K562 (cell line): ENCODE data around the gene SERPINA3.

Experiments used
- ARNT ChIP-seq, 2 experiments: fragments of 450-650 bp; IDR thresholded peaks; 2 replicates each; pipeline ENCODE4 v1.6.1; 2016; ENCODE audit warnings: mild to moderate bottlenecking in 1 of 2
- CTCF ChIP-seq, 3 experiments: IDR thresholded peaks in 2 of 3; conservative IDR thresholded peaks in 1 of 3; 2 replicates each; pipeline ENCODE4 v1.5.1; 2011 to 2012; ENCODE audit warnings: low read length in 3 of 3, mild to moderate bottlenecking in 3 of 3, control low read depth in 2 of 3, improper control_type of control experiment in 1 of 3, inconsistent platforms in 1 of 3, low read depth in 1 of 3, mixed read lengths in 1 of 3, moderate library complexity in 1 of 3; ENCODE audit not compliant: insufficient read depth in 2 of 3
- EP300 ChIP-seq: IDR thresholded peaks from 2 replicates; pipeline ENCODE4 v1.6.1; 2012; ENCODE audit warnings: low read length, improper control_type of control experiment
- EZH2 ChIP-seq: IDR thresholded peaks from 2 replicates; pipeline ENCODE4 v1.6.1; 2012; ENCODE audit warnings: low read depth, mild to moderate bottlenecking, inconsistent platforms, low read length, borderline replicate concordance
- MLLT1 ChIP-seq, 2 experiments: fragments of 450-650 bp; IDR thresholded peaks; 2 replicates each; pipeline ENCODE4 v1.6.1; 2016
- MTA3 ChIP-seq: fragments of 450-650 bp; formaldehyde crosslinking; IDR thresholded peaks from 2 replicates; pipeline ENCODE4 v1.6.1; 2017; ENCODE audit warnings: mild to moderate bottlenecking, borderline replicate concordance
- NR2C2 ChIP-seq, 2 experiments: fragments of 200-800 bp in 1 of 2; sonication (Bioruptor generic) in 1 of 2; sonication (generic) in 1 of 2; formaldehyde crosslinking in 1 of 2; IDR thresholded peaks; 2 replicates each; pipeline versions ENCODE4 v1.6.1 to v1.8.0; 2016 to 2022; ENCODE audit warnings: mild to moderate bottlenecking in 1 of 2, missing compliant biosample characterization in 1 of 2, missing genetic modification characterization in 1 of 2, missing genetic modification reagents in 1 of 2
- POLR2A ChIP-seq: fragments of 450-650 bp; conservative IDR thresholded peaks from 2 replicates; pipeline ENCODE4 v1.6.1; 2016
- SIN3A ChIP-seq, 2 experiments: fragments of 150-350 bp in 1 of 2; IDR thresholded peaks; 2 replicates each; pipeline ENCODE4 v1.6.1; 2011 to 2016; ENCODE audit warnings: borderline replicate concordance in 2 of 2, low read depth in 2 of 2, low read length in 2 of 2, mild to moderate bottlenecking in 2 of 2, moderate library complexity in 2 of 2; ENCODE audit not compliant: control insufficient read depth in 1 of 2
- TAF7 ChIP-seq: fragments of 450-650 bp; IDR thresholded peaks from 2 replicates; pipeline ENCODE4 v1.6.1; 2016; ENCODE audit warnings: missing genetic modification characterization, missing compliant biosample characterization

GRCh38 chr14:94594441-94594840 is 17.8 kb upstream of the SERPINA3 start:
- TF ChIP-seq MTA3 (no peak), NR2C2 (CRISPR knock-in tag; IDR thresholded peaks at IDR 0.05) (no peak), NR2C2 (tag; IDR thresholded peaks at IDR 0.05) (no peak), POLR2A (no peak), CTCF (IDR thresholded peaks at IDR 0.05 in 2 of 3, conservative IDR thresholded peaks at IDR 0.05 in 1 of 3; ENCODE audit: insufficient read depth in 2 of 3, low read depth in 1 of 3, low read length in 3 of 3) (no peak), EZH2 (no peak), TAF7 (no peak), SIN3A (IDR thresholded peaks at IDR 0.05; ENCODE audit: borderline replicate concordance in 2 of 2, control insufficient read depth in 1 of 2, low read depth in 2 of 2, low read length in 2 of 2) (no peak), ARNT (IDR thresholded peaks at IDR 0.05) (no peak), EP300 (no peak), MLLT1 (IDR thresholded peaks at IDR 0.05) (no peak)
